ENCODE measurements around the gene B9D2. TPM values are rescaled to one million over a fixed set of nuclear protein-coding genes. Genes with fewer than 3 reads are reported as not detected.
"Not testable (repeated sequence)": the region's sequence is repeated elsewhere in the genome, so short reads cannot be mapped to it uniquely, and the experiment has no call there.

The B9D2 gene
- polyA plus RNA-seq, 4 donors, result 4.7 to 11.0 (median 7.0) TPM

GRCh38 chr19:41356984-41357739, 6.8 kb downstream of the B9D2 start:
- no peak for DNase-seq (ENCODE audit: low read depth in 4 of 4, low spot score in 3 of 4)

- DNase-seq (ENCODE audit: low read depth in 4 of 4, low spot score in 3 of 4), result no peak
Observed at GRCh38 chr19:41355802-41356201, 8.1 kb downstream of the B9D2 start.

GRCh38 chr19:41355035-41355434, 8.9 kb downstream of the B9D2 start:
- no peak for DNase-seq (ENCODE audit: low read depth in 4 of 4, low spot score in 3 of 4)

- DNase-seq (ENCODE audit: low read depth in 4 of 4, low spot score in 3 of 4), result no peak
Observed at GRCh38 chr19:41354343-41354953, 9.5 kb downstream of the B9D2 start.

GRCh38 chr19:41353466-41354342, 10.2 kb downstream of the B9D2 start, which contains the start of gene TGFB1:
TGFB1 (minus strand) TSS chr19:41353922; CDS start chr19:41353044, 878 bp downstream.
- no peak for DNase-seq (ENCODE audit: low read depth in 4 of 4, low spot score in 3 of 4)

- DNase-seq (ENCODE audit: low read depth in 4 of 4, low spot score in 3 of 4), result no peak
Observed at GRCh38 chr19:41352609-41353465, 11.1 kb downstream of the B9D2 start.

- DNase-seq (ENCODE audit: low read depth in 4 of 4, low spot score in 3 of 4), result no peak
Observed at GRCh38 chr19:41352279-41352608, 11.7 kb downstream of the B9D2 start.

GRCh38 chr19:41351339-41352245, 12.4 kb downstream of the B9D2 start:
- DNase-seq (ENCODE audit: low read depth in 4 of 4, low spot score in 3 of 4), result no peak

GRCh38 chr19:41350735-41351338, 13.1 kb downstream of the B9D2 start:
- no peak for DNase-seq (ENCODE audit: low read depth in 4 of 4, low spot score in 3 of 4)

- DNase-seq (ENCODE audit: low read depth in 4 of 4, low spot score in 3 of 4), result not testable (repeated sequence)
Observed at GRCh38 chr19:41346916-41347315, 17.0 kb downstream of the B9D2 start.

GRCh38 chr19:41344162-41344561, 19.8 kb downstream of the B9D2 start:
- DNase-seq (ENCODE audit: low read depth in 4 of 4, low spot score in 3 of 4), result no peak

- no peak for DNase-seq (ENCODE audit: low read depth in 4 of 4, low spot score in 3 of 4)
Observed at GRCh38 chr19:41341669-41342490, 22.1 kb downstream of the B9D2 start.

GRCh38 chr19:41339936-41340335, 24.0 kb downstream of the B9D2 start:
- DNase-seq (ENCODE audit: low read depth in 4 of 4, low spot score in 3 of 4), result no peak

GRCh38 chr19:41335467-41335866, 28.5 kb downstream of the B9D2 start:
- no peak for DNase-seq (ENCODE audit: low read depth in 4 of 4, low spot score in 3 of 4)

GRCh38 chr19:41334793-41335192, 29.2 kb downstream of the B9D2 start:
- DNase-seq (ENCODE audit: low read depth in 4 of 4, low spot score in 3 of 4), result no peak

GRCh38 chr19:41332468-41332867, 31.5 kb downstream of the B9D2 start:
- no peak for DNase-seq (ENCODE audit: low read depth in 4 of 4, low spot score in 3 of 4)

GRCh38 chr19:41332000-41332399, 31.9 kb downstream of the B9D2 start:
- no peak for DNase-seq (ENCODE audit: low read depth in 4 of 4, low spot score in 3 of 4)
